SK-N-SH treated with all-trans-retinoic acid at 6 μM for 48 hours (cell line): ENCODE data around the gene NRARP.

ENCODE experiments used
- CREB5 ChIP-seq: fragments of 250-450 bp; sonication (Bioruptor Pico); IDR thresholded peaks from 2 replicates; pipeline ENCODE4 v1.5.1; 2020; ENCODE audit warnings: low read depth, mild to moderate bottlenecking, moderate library complexity
- OSR1 ChIP-seq: fragments of 250-450 bp; sonication (Bioruptor Pico); IDR thresholded peaks from 2 replicates; pipeline ENCODE4 v1.8.0; 2022; ENCODE audit warnings: moderate library complexity, mild to moderate bottlenecking, inconsistent platforms
- TCF4 ChIP-seq: fragments of 250-450 bp; sonication (Bioruptor Pico); IDR thresholded peaks from 2 replicates; pipeline ENCODE4 v1.8.0; 2021; ENCODE audit warnings: mild to moderate bottlenecking, moderate library complexity, borderline replicate concordance
- ZFP30 ChIP-seq: fragments of 450-650 bp; formaldehyde crosslinking; IDR thresholded peaks from 2 replicates; pipeline ENCODE4 v1.5.0; 2022; ENCODE audit warnings: mild to moderate bottlenecking, moderate library complexity
- ZNF565 ChIP-seq: fragments of 450-650 bp; formaldehyde crosslinking; conservative IDR thresholded peaks from 2 replicates; pipeline ENCODE4 v1.5.0; 2020; ENCODE audit warnings: low read depth, mild to moderate bottlenecking, moderate library complexity
- ZNF8 ChIP-seq: fragments of 450-650 bp; formaldehyde crosslinking; IDR thresholded peaks from 2 replicates; pipeline ENCODE4 v1.5.0; 2020; ENCODE audit warnings: mild to moderate bottlenecking, moderate library complexity
- TF ChIP-seq, protein P1 (sequence below): fragments of 250-450 bp; sonication (Bioruptor Pico); IDR thresholded peaks from 2 replicates; pipeline ENCODE4 v1.8.0; 2020; ENCODE audit warnings: mild to moderate bottlenecking, moderate library complexity, borderline replicate concordance

DNA sequence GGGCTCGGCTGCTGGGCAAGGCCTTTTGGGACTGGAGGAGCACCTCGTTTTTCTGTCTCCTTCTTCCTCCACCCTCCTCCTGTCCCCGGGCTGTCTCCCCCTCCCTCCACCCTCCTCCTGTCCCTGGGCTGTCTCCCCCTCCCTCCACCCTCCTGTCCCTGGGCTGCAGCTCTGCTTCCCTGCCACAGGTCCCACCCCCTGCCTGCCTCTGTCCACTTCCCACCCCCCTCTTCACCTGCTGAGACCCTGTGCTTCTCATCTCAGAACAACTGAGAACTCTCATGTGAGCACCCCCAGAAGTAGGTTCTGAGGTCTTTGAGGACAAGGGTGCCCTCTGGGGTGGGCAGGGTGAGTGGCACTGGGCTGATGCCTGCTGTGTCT, 30.4 kb downstream of the NRARP start:
- no peak for TF ChIP-seq TCF4 (CRISPR knock-in tag)
- TF ChIP-seq ZFP30 (CRISPR knock-in tag), result no peak
- TF ChIP-seq ZNF565 (CRISPR knock-in tag), result no peak
- TF ChIP-seq ZNF8 (CRISPR knock-in tag), result no peak
- no peak for TF ChIP-seq OSR1
- TF ChIP-seq CREB5 (CRISPR knock-in tag), result no peak
- TF ChIP-seq, protein P1, sequence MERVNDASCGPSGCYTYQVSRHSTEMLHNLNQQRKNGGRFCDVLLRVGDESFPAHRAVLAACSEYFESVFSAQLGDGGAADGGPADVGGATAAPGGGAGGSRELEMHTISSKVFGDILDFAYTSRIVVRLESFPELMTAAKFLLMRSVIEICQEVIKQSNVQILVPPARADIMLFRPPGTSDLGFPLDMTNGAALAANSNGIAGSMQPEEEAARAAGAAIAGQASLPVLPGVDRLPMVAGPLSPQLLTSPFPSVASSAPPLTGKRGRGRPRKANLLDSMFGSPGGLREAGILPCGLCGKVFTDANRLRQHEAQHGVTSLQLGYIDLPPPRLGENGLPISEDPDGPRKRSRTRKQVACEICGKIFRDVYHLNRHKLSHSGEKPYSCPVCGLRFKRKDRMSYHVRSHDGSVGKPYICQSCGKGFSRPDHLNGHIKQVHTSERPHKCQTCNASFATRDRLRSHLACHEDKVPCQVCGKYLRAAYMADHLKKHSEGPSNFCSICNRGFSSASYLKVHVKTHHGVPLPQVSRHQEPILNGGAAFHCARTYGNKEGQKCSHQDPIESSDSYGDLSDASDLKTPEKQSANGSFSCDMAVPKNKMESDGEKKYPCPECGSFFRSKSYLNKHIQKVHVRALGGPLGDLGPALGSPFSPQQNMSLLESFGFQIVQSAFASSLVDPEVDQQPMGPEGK, result no peak
